Measurements from ENCODE around the gene HIC1.

The HIC1 gene

GRCh38 chr17:2107050-2107449 is 52.1 kb downstream of the HIC1 start:
- no peak for DNase-seq

GRCh38 chr17:2107506-2107905 is 52.6 kb downstream of the HIC1 start:
- no peak for DNase-seq

DNA sequence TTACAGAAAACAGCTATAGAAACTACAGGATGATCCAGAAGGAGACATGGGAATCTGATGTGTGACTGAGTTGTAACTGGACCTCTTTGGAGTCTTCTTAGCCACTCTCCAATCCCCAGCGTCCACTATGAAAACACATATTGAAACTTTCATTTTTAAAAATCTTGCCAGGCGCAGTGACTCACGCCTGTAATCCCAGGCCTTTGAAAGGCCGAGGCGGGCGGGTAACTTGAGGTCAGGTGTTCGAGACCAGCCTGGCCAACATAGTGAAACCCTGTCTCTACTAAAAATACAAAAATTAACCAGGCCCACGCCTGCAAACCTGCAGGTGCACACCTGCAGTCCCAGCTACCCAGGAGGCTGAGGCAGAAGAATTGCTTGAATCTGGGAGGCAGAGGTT is 53.3 kb downstream of the HIC1 start:
- DNase-seq = no peak

DNA sequence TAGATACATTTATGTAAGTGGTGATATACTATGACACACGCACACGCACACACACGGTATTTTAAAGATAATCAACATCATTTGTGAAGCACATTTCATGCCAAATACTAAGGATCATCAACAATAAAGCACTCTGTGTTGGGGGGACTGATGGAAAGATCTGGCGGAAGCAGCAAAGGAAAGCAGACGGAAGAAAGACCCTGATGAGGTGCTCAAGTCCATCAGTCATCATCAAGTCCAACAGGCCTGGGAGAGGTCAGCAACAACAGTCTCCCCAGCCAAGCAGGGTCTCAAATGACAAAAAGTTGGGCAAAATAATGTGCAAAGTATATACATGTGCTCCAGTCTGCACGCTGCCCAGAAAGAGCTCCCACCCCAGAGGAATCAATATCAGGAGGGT is 55.5 kb downstream of the HIC1 start:
- no peak for DNase-seq

- DNase-seq = no peak
Measured at GRCh38 chr17:2111691-2112090, 56.8 kb downstream of the HIC1 start.
